ENCODE measurements around the gene ERBB4. TPM values are rescaled to one million over a fixed set of nuclear protein-coding genes. Genes with fewer than 3 reads are reported as not detected.

ERBB4 gene
- total RNA-seq, 1 donor from 2014 or later: 0.36 TPM

DNA sequence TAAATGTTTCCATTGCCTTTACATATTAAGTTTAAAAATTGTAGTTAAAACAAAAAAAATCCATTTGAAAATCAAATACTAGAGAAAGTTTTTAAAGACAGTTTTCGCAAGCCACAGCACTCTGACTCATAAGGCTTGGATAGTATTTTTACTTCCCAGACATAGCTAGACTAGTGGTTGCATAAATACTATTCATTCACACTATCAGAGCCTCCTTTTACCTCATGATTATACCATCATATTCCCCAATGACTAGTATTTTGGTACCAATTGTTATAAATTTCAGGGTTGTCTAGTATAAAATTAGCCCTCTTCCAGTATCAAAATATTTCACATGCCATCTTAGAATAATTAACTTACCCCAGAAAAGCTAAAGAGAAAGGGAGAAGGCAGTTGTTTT lies 393.5 kb downstream of the ERBB4 start:
- Mint-ChIP-seq H3K27me3 (ENCODE audit: unreplicated experiment) (no peaks in the 10 kb centered on the region), H3K4me1 (ENCODE audit: unreplicated experiment) (no peaks in the 10 kb centered on the region), H3K9me3 (ENCODE audit: unreplicated experiment) (no peaks in the 10 kb centered on the region), H3K36me3 (ENCODE audit: low read depth, unreplicated experiment) (no peaks in the 10 kb centered on the region), H3K27ac (ENCODE audit: unreplicated experiment) (no peak overlapping the region), H3K4me3 (ENCODE audit: unreplicated experiment) (no peak overlapping the region)
- TF ChIP-seq, protein P1, sequence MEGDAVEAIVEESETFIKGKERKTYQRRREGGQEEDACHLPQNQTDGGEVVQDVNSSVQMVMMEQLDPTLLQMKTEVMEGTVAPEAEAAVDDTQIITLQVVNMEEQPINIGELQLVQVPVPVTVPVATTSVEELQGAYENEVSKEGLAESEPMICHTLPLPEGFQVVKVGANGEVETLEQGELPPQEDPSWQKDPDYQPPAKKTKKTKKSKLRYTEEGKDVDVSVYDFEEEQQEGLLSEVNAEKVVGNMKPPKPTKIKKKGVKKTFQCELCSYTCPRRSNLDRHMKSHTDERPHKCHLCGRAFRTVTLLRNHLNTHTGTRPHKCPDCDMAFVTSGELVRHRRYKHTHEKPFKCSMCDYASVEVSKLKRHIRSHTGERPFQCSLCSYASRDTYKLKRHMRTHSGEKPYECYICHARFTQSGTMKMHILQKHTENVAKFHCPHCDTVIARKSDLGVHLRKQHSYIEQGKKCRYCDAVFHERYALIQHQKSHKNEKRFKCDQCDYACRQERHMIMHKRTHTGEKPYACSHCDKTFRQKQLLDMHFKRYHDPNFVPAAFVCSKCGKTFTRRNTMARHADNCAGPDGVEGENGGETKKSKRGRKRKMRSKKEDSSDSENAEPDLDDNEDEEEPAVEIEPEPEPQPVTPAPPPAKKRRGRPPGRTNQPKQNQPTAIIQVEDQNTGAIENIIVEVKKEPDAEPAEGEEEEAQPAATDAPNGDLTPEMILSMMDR (IDR thresholded peaks at IDR 0.05; ENCODE audit: unreplicated experiment): no peak
- no peak for DNase-seq (ENCODE audit: low spot score)

DNA sequence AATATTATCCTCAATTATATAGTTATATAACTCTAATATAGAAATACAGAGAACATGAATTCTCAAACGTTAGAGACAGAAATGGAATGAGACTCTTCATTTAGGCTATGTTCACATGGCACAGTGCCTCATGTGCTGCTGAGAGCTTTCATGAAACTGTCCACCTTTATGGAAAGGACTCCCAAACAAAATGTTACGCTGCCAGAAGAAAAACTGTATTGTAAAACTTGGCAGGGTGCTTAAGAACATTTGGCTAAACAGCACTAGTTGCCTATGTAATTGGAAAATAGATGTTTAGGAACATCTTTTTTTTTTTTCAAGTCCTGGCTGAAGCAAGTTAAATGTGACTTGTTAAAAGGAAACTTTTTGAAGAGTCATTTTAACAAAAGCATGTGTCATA lies 396.0 kb downstream of the ERBB4 start:
- Mint-ChIP-seq H3K4me3 (ENCODE audit: unreplicated experiment) (no peak overlapping the region), H3K4me1 (ENCODE audit: unreplicated experiment) (no peaks in the 10 kb centered on the region), H3K27me3 (ENCODE audit: unreplicated experiment) (no peaks in the 10 kb centered on the region), H3K27ac (ENCODE audit: unreplicated experiment) (no peak overlapping the region), H3K9me3 (ENCODE audit: unreplicated experiment) (no peaks in the 10 kb centered on the region), H3K36me3 (ENCODE audit: low read depth, unreplicated experiment) (no peaks in the 10 kb centered on the region)
- TF ChIP-seq, protein P1 (IDR thresholded peaks at IDR 0.05; ENCODE audit: unreplicated experiment): no peak
- DNase-seq (ENCODE audit: low spot score): no peak

DNA sequence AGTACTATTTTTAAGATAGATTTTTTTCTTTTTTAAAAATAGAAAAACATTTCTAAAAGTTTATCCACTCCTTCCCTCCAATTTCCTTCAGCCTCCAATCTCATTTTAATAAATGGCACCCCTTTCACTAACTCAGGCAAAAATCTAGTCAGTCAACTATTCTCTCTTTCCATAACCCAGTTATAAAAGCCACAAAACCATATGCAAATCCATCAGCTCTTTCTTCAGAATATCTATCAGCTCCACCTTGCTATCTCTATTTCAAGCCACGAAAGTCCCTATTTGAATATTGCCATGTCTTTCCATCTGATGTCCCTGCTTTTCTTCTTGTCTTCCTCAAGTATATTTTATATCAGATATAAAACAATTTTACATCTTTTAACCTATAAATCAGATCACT lies 397.1 kb downstream of the ERBB4 start:
- TF ChIP-seq, protein P1 (IDR thresholded peaks at IDR 0.05; ENCODE audit: unreplicated experiment): no peak
- H3K4me3 Mint-ChIP-seq (ENCODE audit: unreplicated experiment): no peak overlapping the region
- H3K9me3 Mint-ChIP-seq (ENCODE audit: unreplicated experiment): no peaks in the 10 kb centered on the region
- DNase-seq (ENCODE audit: low spot score): no peak
- no peak overlapping the region for H3K27ac Mint-ChIP-seq (ENCODE audit: unreplicated experiment)
- H3K36me3 Mint-ChIP-seq (ENCODE audit: low read depth, unreplicated experiment): no peaks in the 10 kb centered on the region
- H3K27me3 Mint-ChIP-seq (ENCODE audit: unreplicated experiment): no peaks in the 10 kb centered on the region
- no peaks in the 10 kb centered on the region for H3K4me1 Mint-ChIP-seq (ENCODE audit: unreplicated experiment)

DNA sequence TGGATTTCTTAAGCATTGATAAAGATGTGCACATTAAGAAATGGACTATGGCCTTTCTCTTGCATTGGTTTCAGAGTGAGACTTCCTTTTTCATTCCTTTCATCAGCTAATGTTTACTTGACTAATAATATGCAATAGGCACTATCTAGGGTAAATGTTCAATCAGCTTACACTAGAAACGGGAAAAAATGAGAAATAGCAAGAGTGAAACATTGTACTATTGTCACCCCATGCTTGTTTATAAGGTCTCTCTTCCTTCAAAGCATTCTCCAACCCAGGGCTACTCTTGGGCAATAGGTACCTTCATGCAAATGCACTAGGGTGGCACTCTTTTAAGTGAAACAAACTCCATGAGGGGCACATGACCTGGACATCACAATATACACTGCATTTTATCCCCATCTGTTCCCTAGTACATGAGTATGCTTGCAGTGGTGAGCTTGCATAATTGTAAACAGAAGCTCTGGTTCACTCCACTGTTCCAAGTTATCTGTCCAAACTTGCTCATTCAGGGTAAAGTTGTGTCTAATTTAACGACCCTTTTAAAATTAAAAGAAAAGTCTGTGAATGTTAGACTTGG lies 402.3 kb downstream of the ERBB4 start:
- no peak overlapping the region for H3K27ac Mint-ChIP-seq (ENCODE audit: unreplicated experiment)
- H3K9me3 Mint-ChIP-seq (ENCODE audit: unreplicated experiment): no peaks in the 10 kb centered on the region
- TF ChIP-seq, protein P1 (IDR thresholded peaks at IDR 0.05; ENCODE audit: unreplicated experiment): no peak
- H3K36me3 Mint-ChIP-seq (ENCODE audit: low read depth, unreplicated experiment): no peaks in the 10 kb centered on the region
- no peaks in the 10 kb centered on the region for H3K27me3 Mint-ChIP-seq (ENCODE audit: unreplicated experiment)
- DNase-seq (ENCODE audit: low spot score): no peak
- H3K4me1 Mint-ChIP-seq (ENCODE audit: unreplicated experiment): no peaks in the 10 kb centered on the region
- H3K4me3 Mint-ChIP-seq (ENCODE audit: unreplicated experiment): no peak overlapping the region

DNA sequence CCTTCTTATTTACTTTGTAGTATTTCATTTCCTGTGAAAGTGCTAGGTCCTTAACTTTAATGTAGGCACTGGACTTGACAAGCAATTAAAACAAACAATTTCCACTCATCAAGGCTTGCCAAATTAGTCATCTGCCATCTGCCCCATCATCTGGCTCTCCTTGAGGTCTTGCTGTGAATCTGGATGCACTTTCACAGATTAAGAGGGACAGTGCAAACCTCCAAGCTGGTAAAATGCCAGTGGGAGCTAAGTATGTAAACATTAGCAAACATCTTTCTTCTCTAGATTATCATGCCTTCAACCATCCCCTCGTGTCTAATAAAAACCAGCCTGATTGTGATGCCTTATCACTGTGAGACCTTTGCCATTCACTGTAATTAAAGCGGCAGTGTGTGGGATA lies 402.9 kb downstream of the ERBB4 start:
- no peak overlapping the region for H3K4me3 Mint-ChIP-seq (ENCODE audit: unreplicated experiment)
- H3K9me3 Mint-ChIP-seq (ENCODE audit: unreplicated experiment): no peaks in the 10 kb centered on the region
- no peak overlapping the region for H3K27ac Mint-ChIP-seq (ENCODE audit: unreplicated experiment)
- no peaks in the 10 kb centered on the region for H3K4me1 Mint-ChIP-seq (ENCODE audit: unreplicated experiment)
- no peaks in the 10 kb centered on the region for H3K27me3 Mint-ChIP-seq (ENCODE audit: unreplicated experiment)
- DNase-seq (ENCODE audit: low spot score): no peak
- H3K36me3 Mint-ChIP-seq (ENCODE audit: low read depth, unreplicated experiment): no peaks in the 10 kb centered on the region
- TF ChIP-seq, protein P1 (IDR thresholded peaks at IDR 0.05; ENCODE audit: unreplicated experiment): no peak
